ENCODE data around the gene HELQ.
A peak's percentile ranks its signal among the peaks of the same experiment; 100 is the strongest.
"Not testable (repeated sequence)": the region's sequence is repeated elsewhere in the genome, so short reads cannot be mapped to it uniquely, and the experiment has no call there.

Gene HELQ

DNA sequence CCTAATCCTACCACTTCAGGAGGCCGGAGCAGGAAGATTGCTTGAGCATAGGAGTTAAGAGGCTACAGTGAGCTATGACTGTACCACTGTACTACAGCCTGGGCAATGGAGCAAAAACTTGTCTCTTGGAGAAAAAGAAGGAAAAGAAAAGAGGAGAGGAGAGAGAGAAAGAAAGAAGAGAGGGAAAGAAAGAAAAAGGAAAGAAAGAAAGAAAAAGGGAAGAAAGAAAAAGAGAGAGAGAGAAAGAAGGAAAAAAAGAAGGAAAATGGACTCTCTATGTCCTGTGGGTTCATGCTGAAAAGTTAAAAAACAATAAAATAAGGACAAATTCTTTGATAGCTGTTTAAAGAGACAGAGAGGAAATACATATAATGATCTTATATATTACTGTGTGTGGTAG is 42.6 kb upstream of the HELQ start:
- DNase-seq (ENCODE audit: low spot score) (no peak), ATAC-seq (ENCODE audit: low read depth) (no peak)
- Histone ChIP-seq H3K27me3 (ENCODE audit: insufficient read depth, poor library complexity, severe bottlenecking) (no peaks in the 10 kb centered on the region), H3K4me1 (ENCODE audit: insufficient read depth, poor library complexity, severe bottlenecking) (no peaks in the 10 kb centered on the region), H3K27ac (ENCODE audit: poor library complexity, severe bottlenecking) (no peak overlapping the region), H3K36me3 (ENCODE audit: low read depth) (no peaks in the 10 kb centered on the region), H3K9me3 (ENCODE audit: severe bottlenecking) (no peaks in the 10 kb centered on the region), H3K4me3 (ENCODE audit: severe bottlenecking) (no peak overlapping the region)
- TF ChIP-seq CTCF (IDR thresholded peaks at IDR 0.05; ENCODE audit: poor library complexity, severe bottlenecking) = no peak

DNA sequence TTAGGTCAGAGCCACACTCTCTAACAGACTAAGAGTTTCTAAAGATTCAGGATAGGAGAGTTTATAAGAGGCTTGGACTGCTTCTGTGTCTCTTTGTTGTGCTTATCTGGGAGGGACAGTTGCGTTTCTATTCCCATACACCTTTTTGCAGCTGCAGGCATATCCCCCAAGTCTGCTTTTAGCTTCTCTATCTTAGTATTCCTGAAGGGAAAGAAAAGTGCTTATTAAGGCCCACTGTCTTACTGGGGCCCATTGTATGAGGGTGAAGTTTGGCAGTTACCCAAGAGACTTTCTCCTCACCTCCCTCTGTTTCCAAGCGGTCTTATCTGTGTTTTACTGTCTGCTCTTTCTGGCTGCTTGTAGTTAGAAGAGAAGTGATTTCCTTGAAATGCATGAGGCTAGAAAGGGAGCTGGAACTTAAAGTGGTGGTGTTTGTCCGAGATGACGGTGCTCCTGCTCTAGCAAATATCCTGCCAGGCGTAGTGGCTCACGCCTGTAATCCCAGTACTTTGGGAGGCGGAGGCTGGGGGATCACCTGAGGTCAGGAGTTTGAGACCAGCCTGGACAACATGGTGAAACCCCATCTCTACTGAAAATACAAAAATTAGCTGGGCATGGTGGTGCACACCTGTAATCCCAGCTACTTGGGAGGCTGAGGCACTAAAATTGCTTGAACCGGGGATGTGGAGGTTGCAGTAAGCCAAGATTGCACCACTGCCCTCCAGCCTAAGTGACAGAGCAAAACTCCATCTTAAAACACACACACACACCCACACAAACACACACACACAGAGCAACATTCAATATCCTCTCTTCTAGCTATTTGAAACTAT is 40.7 kb upstream of the HELQ start:
- DNase-seq (ENCODE audit: low spot score); H3K36me3 ChIP-seq (ENCODE audit: low read depth); H3K4me1 ChIP-seq (ENCODE audit: insufficient read depth, poor library complexity, severe bottlenecking); H3K4me3 ChIP-seq (ENCODE audit: severe bottlenecking); H3K27ac ChIP-seq (ENCODE audit: poor library complexity, severe bottlenecking); ATAC-seq (ENCODE audit: low read depth); H3K9me3 ChIP-seq (ENCODE audit: severe bottlenecking); H3K27me3 ChIP-seq (ENCODE audit: insufficient read depth, poor library complexity, severe bottlenecking): not testable (repeated sequence)

GRCh38 chr4:83490876-83491450 is 35.3 kb upstream of the HELQ start:
- H3K9me3 ChIP-seq (ENCODE audit: severe bottlenecking) = no peaks in the 10 kb centered on the region
- TF ChIP-seq CTCF (IDR thresholded peaks at IDR 0.05; ENCODE audit: poor library complexity, severe bottlenecking) = peak; percentile 93
- no peak overlapping the region for H3K27ac ChIP-seq (ENCODE audit: poor library complexity, severe bottlenecking)
- H3K4me1 ChIP-seq (ENCODE audit: insufficient read depth, poor library complexity, severe bottlenecking) = peaks cover 7% of the 10 kb centered on the region
- no peaks in the 10 kb centered on the region for H3K36me3 ChIP-seq (ENCODE audit: low read depth)
- DNase-seq (ENCODE audit: low spot score) (no peak), ATAC-seq (ENCODE audit: low read depth) (no peak)
- no peaks in the 10 kb centered on the region for H3K27me3 ChIP-seq (ENCODE audit: insufficient read depth, poor library complexity, severe bottlenecking)
- H3K4me3 ChIP-seq (ENCODE audit: severe bottlenecking) = no peak overlapping the region

DNA sequence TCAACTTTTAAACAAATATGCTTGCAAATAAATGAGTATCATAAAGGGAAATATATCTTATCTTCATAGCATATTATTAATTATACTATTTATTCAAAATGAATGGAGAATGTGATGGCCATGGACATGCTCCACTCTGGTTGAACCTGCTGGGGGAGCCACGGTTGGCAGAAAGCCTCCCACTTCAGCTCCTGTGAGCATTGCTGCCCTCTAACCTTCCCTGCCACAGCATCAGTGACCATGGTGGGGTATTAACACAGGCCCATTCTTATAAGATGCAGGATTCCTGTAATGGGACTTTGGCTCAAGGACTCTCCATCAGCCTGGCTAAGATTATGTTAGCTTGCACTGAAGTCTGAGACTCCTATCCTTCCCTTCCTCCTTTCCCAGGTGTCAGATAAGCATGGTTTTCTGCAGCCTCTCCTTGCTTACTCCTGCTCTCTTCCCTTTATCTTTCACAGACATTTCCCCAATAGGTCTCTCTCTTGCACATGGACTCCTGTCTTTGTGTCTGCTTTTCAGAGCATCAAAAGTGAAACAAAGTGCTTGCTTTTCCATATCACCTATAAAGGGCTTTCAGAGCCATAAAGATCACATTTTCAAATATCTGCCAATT is 34.2 kb upstream of the HELQ start:
- no peak for ATAC-seq (ENCODE audit: low read depth)
- TF ChIP-seq CTCF (IDR thresholded peaks at IDR 0.05; ENCODE audit: poor library complexity, severe bottlenecking) = no peak
- Histone ChIP-seq H3K27me3 (ENCODE audit: insufficient read depth, poor library complexity, severe bottlenecking) (no peaks in the 10 kb centered on the region), H3K4me3 (ENCODE audit: severe bottlenecking) (no peak overlapping the region), H3K27ac (ENCODE audit: poor library complexity, severe bottlenecking) (no peak overlapping the region), H3K36me3 (ENCODE audit: low read depth) (no peaks in the 10 kb centered on the region), H3K4me1 (ENCODE audit: insufficient read depth, poor library complexity, severe bottlenecking) (peaks cover 15% of the 10 kb centered on the region), H3K9me3 (ENCODE audit: severe bottlenecking) (no peaks in the 10 kb centered on the region)
- DNase-seq (ENCODE audit: low spot score) = no peak

DNA sequence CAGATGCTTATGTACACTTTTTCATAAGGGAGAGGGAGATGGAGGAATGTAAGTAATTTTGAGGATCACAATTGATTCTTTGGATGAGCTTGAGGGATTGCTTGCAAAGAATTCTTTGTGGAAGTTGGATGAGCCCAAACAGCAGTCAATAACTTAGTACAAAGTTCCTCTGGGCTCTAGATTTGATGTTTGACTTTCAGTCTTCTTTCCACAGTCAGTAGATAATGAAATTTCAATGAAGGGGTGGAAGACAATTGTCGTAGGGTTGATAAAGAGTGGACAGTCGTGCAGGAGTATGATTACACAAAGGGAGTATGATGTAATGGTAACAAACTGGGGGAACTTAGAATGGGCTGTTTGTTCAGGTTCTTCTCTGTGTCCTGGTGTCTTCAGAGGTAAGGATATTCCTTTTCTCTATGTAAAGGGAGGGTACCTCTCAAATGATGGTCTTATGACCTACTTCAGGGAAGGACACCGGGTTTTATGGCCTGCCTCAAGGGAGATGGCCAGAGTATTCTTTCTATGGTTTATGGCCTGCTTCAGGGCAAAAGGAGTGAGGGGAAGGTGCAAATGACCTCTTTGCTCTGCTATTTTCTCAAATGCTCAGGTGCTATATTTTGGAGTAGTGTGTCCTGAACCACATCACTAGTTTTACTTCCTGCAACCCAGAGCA is 31.0 kb upstream of the HELQ start:
- TF ChIP-seq CTCF (IDR thresholded peaks at IDR 0.05; ENCODE audit: poor library complexity, severe bottlenecking) = no peak
- DNase-seq (ENCODE audit: low spot score) = no peak
- H3K9me3 ChIP-seq (ENCODE audit: severe bottlenecking) = no peaks in the 10 kb centered on the region
- H3K36me3 ChIP-seq (ENCODE audit: low read depth) = no peaks in the 10 kb centered on the region; the same call in 1 of the 2 replicates
- H3K27ac ChIP-seq (ENCODE audit: poor library complexity, severe bottlenecking) = no peak overlapping the region
- peaks cover 15% of the 10 kb centered on the region for H3K4me1 ChIP-seq (ENCODE audit: insufficient read depth, poor library complexity, severe bottlenecking)
- ATAC-seq (ENCODE audit: low read depth) = no peak
- H3K4me3 ChIP-seq (ENCODE audit: severe bottlenecking) = no peak overlapping the region
- H3K27me3 ChIP-seq (ENCODE audit: insufficient read depth, poor library complexity, severe bottlenecking) = no peaks in the 10 kb centered on the region
